HUES48 (cell line): ENCODE data around the gene SPTLC2.
"Not testable (repeated sequence)": the region's sequence is repeated elsewhere in the genome, so short reads cannot be mapped to it uniquely, and the experiment has no call there.

Experiments
- H3K27ac ChIP-seq: one replicate; pipeline ENCODE4 v1.7.0; 2013; ENCODE audit warnings: low read depth, low read length, inconsistent platforms
- H3K27me3 ChIP-seq: 2 replicates; pipeline ENCODE4 v1.6.1; 2013; ENCODE audit warnings: mild to moderate bottlenecking, low read length; ENCODE audit not compliant: control insufficient read depth, insufficient read depth
- H3K36me3 ChIP-seq: 2 replicates; pipeline ENCODE4 v1.6.1; 2013; ENCODE audit warnings: low read length; ENCODE audit not compliant: control insufficient read depth, insufficient read depth
- H3K4me1 ChIP-seq: 2 replicates; pipeline ENCODE4 v1.6.1; 2013; ENCODE audit warnings: mild to moderate bottlenecking, low read length; ENCODE audit not compliant: control insufficient read depth, insufficient read depth
- H3K4me3 ChIP-seq: 2 replicates; pipeline ENCODE4 v1.5.1; 2013; ENCODE audit warnings: mild to moderate bottlenecking, low read depth, low read length
- H3K9ac ChIP-seq: 2 replicates; pipeline ENCODE4 v1.6.1; 2013; ENCODE audit warnings: mild to moderate bottlenecking, low read depth, low read length, moderate library complexity
- H3K9me3 ChIP-seq: 2 replicates; pipeline ENCODE4 v1.6.1; 2013; ENCODE audit warnings: low read length; ENCODE audit not compliant: control insufficient read depth, insufficient read depth

The SPTLC2 gene

DNA sequence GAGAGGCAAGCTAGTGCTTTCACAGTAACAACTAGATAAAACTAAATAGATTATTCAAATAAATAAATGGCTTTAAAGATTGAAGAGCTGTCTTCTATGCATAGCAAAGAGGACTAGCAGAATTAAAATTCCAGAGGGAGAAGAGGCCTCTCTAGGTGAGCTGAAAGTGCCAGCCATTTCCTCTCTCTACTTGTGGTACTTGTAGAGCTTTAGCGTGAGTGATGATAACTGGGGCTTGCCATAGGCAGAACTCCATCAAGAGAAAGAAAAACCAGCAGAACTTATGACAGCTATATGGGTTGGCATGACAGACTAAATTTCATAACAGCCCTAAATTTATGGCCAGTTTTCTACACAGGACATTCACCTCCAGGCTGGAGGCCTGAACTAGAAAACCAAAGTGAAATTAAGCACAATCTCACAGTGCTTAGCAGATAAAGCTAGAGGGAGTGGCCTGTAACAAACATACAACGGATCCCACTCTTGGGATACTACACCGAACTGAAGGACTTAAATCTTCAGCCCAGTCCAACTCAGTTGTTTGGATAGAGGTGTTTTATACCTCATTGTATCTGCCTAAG lies 11.0 kb downstream of the SPTLC2 start:
- H3K4me3 ChIP-seq, result no peak overlapping the region
- no peaks in the 10 kb centered on the region for H3K4me1 ChIP-seq
- peaks cover 18% of the 10 kb centered on the region for H3K9me3 ChIP-seq
- no peak overlapping the region for H3K9ac ChIP-seq
- H3K36me3 ChIP-seq, result 0 out of 2 replicates have a peak, but pooled peaks cover 5% of the 10 kb centered on the region
- no peak overlapping the region for H3K27ac ChIP-seq
- H3K27me3 ChIP-seq, result no peaks in the 10 kb centered on the region

DNA sequence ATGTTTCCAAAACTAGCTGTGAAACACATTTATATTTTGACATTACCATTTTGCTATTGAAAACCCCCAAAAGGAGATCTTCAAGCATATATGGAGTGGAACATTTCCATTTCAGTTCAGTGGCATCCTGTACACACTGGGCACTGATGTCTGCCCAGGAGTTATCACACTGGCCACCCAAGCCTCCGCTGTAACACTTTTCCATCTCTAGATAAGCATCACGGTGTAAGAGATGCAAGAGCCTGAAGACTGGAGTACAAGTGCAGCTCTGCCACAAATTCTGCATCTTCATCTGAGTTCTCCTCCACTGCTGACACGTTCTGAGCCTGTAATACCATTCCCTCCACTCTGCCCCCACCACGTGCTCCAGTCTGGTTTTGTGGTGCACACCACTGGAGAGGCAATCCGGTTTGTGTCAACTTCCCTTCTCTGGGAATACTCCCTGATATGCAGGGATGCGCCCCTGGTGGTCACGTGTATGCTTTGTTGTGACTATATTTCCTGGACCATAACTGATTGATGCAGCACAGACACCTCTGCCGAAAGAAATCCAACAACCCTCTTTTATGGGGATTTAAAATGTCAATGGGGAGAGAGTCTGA lies 12.7 kb downstream of the SPTLC2 start:
- peaks cover 9% of the 10 kb centered on the region; the same call in 1 of the 2 replicates for H3K4me1 ChIP-seq
- no peak overlapping the region for H3K4me3 ChIP-seq
- no peak overlapping the region for H3K9ac ChIP-seq
- H3K27ac ChIP-seq, result no peak overlapping the region
- 0 out of 2 replicates have a peak, but pooled peaks cover 5% of the 10 kb centered on the region for H3K36me3 ChIP-seq
- H3K9me3 ChIP-seq, result peaks cover 18% of the 10 kb centered on the region
- H3K27me3 ChIP-seq, result no peaks in the 10 kb centered on the region

DNA sequence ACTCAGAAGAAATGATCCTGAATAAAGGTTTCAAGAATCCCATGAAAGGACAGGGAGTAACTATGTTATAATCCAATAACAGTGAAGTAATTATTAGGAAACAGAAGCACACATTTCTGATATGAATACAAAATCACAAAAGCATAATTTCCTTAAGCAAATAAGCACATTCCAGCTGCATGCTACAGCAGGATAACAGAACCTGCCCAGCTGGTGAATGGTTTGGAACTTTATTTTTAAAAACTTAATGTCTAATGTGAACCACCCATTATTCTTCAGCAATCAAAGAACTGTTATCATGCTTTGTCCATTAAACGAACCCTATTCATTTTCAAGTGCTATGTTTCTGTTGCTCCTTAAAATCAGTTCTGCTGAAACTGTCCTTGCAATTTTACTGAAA lies 13.4 kb downstream of the SPTLC2 start:
- H3K4me1 ChIP-seq, result peaks cover 10% of the 10 kb centered on the region; the same call in 1 of the 2 replicates
- H3K9me3 ChIP-seq, result peaks cover 18% of the 10 kb centered on the region
- no peak overlapping the region for H3K9ac ChIP-seq
- H3K4me3 ChIP-seq, result no peak overlapping the region
- no peaks in the 10 kb centered on the region for H3K27me3 ChIP-seq
- H3K27ac ChIP-seq, result no peak overlapping the region
- 0 out of 2 replicates have a peak, but pooled peaks cover 5% of the 10 kb centered on the region for H3K36me3 ChIP-seq

DNA sequence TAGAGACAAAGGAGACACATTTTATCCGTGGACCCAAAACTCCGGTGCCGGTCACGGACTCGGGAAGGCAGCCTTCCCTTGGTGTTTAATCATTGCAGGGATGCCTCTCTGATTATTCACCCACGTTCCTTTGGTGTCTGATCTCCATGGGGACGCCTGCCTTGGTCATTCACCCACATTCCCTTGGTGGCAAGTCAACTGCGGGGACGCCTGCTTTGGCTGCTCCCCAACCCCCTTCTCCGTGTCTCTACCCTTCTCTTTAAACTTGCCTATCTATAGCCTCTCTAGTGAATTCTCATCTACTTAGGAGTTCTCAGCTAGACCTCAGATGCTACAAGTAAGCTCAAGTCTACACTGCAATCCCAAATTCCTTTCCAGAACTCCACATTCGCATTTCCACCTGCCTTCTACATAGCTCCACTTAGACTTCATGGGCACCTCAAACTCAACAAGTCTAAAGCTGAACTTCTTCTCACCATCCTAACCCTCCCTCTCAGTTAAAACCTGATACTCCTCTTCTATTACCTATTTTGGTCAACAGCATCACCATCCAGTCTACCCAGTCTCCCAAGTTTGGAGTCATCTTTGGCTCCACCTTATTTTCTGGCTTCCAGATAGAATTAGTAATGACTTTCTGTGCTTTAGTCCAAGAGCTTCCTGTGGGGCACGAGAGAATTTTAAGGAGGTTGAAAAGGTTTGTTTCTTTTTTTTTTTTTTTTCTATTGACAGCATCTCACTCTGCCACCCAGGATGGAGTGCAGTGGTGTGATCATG lies 14.4 kb downstream of the SPTLC2 start:
- Histone ChIP-seq H3K9ac (no peak overlapping the region), H3K4me3 (no peak overlapping the region), H3K27me3 (no peaks in the 10 kb centered on the region), H3K9me3 (peaks cover 18% of the 10 kb centered on the region), H3K4me1 (peaks cover 10% of the 10 kb centered on the region; the same call in 1 of the 2 replicates), H3K36me3 (peaks cover 7% of the 10 kb centered on the region; the same call in 1 of the 2 replicates), H3K27ac (no peak overlapping the region)

GRCh38 chr14:77599889-77600288 lies 16.5 kb downstream of the SPTLC2 start:
- Histone ChIP-seq H3K9ac (no peak overlapping the region), H3K9me3 (peaks cover 18% of the 10 kb centered on the region), H3K27me3 (no peaks in the 10 kb centered on the region), H3K4me1 (peaks cover 10% of the 10 kb centered on the region; the same call in 1 of the 2 replicates), H3K36me3 (peaks cover 25% of the 10 kb centered on the region), H3K4me3 (no peak overlapping the region), H3K27ac (no peak overlapping the region)

DNA sequence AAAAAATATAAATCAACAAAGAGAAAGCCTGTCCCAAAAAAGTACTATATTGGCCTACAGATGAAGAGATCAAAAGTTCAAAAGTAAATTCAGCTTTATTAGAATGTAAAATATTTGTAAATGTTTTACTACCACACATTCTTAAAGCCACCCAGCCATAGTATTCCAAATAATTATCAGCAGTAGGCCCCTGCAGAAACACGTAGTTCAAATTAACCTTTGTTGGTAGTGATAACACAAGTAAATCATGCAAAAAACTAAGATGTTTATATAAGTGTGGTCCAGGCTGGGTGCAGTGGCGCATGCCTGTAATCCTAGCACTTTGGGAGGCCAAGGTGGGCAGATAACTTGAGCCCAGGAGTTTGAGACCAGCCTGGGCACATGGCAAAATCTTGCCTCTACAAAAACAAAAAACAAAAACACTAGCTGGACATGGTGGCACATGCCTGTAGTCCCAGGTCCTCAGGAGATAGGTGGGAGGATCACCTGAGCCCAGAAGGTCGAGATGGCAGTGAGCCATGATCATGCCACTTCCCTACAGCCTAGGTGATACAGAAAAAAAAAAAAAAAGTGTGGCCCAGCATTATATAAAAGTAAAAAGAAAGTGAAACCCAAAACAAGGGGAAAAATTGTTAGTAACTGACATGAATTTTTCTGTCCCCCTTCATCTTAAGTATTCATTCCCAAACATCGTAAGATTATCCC lies 17.9 kb downstream of the SPTLC2 start:
- peaks cover 32% of the 10 kb centered on the region for H3K36me3 ChIP-seq
- no peak overlapping the region for H3K9ac ChIP-seq
- no peak overlapping the region for H3K27ac ChIP-seq
- peaks cover 14% of the 10 kb centered on the region; the same call in 1 of the 2 replicates for H3K4me1 ChIP-seq
- H3K9me3 ChIP-seq, result peaks cover 14% of the 10 kb centered on the region
- H3K27me3 ChIP-seq, result no peaks in the 10 kb centered on the region
- H3K4me3 ChIP-seq, result no peak overlapping the region

- H3K9me3 ChIP-seq, result no peaks in the 10 kb centered on the region
- peaks cover 8% of the 10 kb centered on the region; the same call in 1 of the 2 replicates for H3K4me1 ChIP-seq
- no peak overlapping the region for H3K4me3 ChIP-seq
- H3K36me3 ChIP-seq, result peaks cover 27% of the 10 kb centered on the region
- no peaks in the 10 kb centered on the region for H3K27me3 ChIP-seq
- H3K9ac ChIP-seq, result no peak overlapping the region
- H3K27ac ChIP-seq, result no peak overlapping the region
Observed at GRCh38 chr14:77593501-77593961, 22.9 kb downstream of the SPTLC2 start.

DNA sequence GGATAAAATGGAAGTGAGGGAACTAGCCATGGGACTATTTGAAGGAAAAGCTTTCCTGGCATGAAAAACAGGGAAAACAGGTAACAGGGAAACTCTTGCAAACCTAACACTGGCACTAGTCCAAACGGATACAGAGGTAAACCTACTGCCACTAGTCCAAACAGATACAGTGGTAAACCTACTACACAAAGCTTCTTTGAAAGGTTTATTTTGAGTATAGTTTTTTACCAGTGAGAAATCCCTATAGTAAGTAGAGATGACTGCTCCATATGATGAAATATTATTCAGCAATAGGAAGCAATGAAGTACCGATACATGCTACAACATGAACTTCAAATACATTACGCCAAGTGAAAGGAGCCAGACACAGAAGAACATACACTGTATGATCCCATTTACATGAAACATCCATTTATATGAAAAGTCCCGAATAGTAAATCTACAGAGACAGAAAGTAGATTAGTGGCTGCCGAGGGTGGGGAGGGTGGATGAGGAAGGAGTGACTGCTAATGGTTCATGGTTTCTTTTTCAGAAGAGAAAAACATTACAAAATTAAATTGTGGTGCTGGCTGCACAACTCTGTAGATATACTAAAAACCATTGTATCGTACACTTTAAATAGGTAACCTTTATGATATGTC lies 25.5 kb downstream of the SPTLC2 start:
- H3K27me3 ChIP-seq, result no peaks in the 10 kb centered on the region
- H3K27ac ChIP-seq, result no peak overlapping the region
- no peaks in the 10 kb centered on the region for H3K9me3 ChIP-seq
- H3K4me1 ChIP-seq, result peaks cover 8% of the 10 kb centered on the region; the same call in 1 of the 2 replicates
- H3K36me3 ChIP-seq, result peaks cover 17% of the 10 kb centered on the region
- no peak overlapping the region for H3K4me3 ChIP-seq
- H3K9ac ChIP-seq, result no peak overlapping the region

- Histone ChIP-seq H3K4me3 (no peak overlapping the region), H3K27ac (no peak overlapping the region), H3K9ac (no peak overlapping the region)
Observed at GRCh38 chr14:77589099-77589498, 27.3 kb downstream of the SPTLC2 start.

DNA sequence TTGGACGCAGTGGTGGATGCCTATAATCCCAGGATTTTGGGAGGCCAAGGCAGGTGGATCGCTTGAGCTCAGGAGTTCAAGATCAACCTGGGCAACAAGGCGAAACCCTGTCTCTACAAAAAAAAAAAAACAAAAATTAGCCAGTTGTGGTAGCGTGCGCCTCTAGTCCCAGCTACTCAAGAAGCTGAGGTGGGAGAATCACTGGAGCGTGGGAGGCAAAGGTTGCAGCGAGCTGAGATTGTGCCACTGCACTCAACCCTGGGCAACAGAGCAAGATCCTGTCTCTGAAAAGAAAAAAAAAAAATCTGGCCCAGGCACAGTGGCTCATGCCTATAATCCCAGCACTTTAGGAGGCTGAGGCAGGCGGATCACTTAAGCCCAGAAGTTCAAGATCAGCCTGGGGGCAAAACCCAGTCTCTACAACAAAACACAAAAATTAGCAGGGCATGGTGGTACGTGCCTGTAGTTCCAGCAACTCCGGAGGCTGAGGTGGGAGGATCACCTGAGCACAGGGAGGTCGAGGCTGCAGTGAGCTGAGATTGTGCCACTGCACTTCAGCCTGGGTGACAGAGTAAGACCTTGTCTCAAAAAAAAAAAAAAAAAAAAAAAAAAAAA lies 27.9 kb downstream of the SPTLC2 start:
- not testable (repeated sequence) for H3K36me3 ChIP-seq, H3K4me1 ChIP-seq, H3K9ac ChIP-seq, H3K4me3 ChIP-seq, H3K27ac ChIP-seq, H3K27me3 ChIP-seq, H3K9me3 ChIP-seq

More at GRCh38 chr14:77589099-77589498, 27.3 kb downstream of the SPTLC2 start:
- H3K27me3 ChIP-seq, result no peaks in the 10 kb centered on the region
- no peaks in the 10 kb centered on the region for H3K9me3 ChIP-seq
- peaks cover 8% of the 10 kb centered on the region; the same call in 1 of the 2 replicates for H3K4me1 ChIP-seq
- no peaks in the 10 kb centered on the region for H3K36me3 ChIP-seq
